PFSK-1 (cell line): ENCODE measurements around the gene BPIFA3.

Source experiments
- POLR2AphosphoS5 ChIP-seq: IDR thresholded peaks from 2 replicates; pipeline ENCODE4 v1.6.1; 2012; ENCODE audit warnings: low read depth, mild to moderate bottlenecking, control low read depth, low read length, moderate library complexity
- REST ChIP-seq, 2 experiments: IDR thresholded peaks; 2 replicates each; pipeline versions ENCODE4 v1.6.1 to v1.8.0; 2011 to 2012; ENCODE audit warnings: low read depth in 2 of 2, low read length in 2 of 2, control low read depth in 1 of 2, inconsistent platforms in 1 of 2, mild to moderate bottlenecking in 1 of 2, moderate library complexity in 1 of 2; ENCODE audit not compliant: insufficient read depth in 1 of 2
- SIN3A ChIP-seq: IDR thresholded peaks from 2 replicates; pipeline ENCODE4 v1.6.1; 2012; ENCODE audit warnings: mild to moderate bottlenecking, low read length, moderate library complexity, borderline replicate concordance; ENCODE audit not compliant: insufficient read depth
- TAF1 ChIP-seq: IDR thresholded peaks from 2 replicates; pipeline ENCODE4 v1.6.1; 2012; ENCODE audit warnings: low read length, control low read depth, borderline replicate concordance; ENCODE audit not compliant: insufficient read depth

GRCh38 chr20:33263784-33264183 is 46.6 kb downstream of the BPIFA3 start:
- TF ChIP-seq POLR2AphosphoS5 (no peak), TAF1 (no peak), REST (IDR thresholded peaks at IDR 0.05; ENCODE audit: insufficient read depth in 1 of 2, low read depth in 2 of 2, low read length in 2 of 2) (no peak), SIN3A (no peak)
